ENCODE data around the gene ATAD1.

Gene ATAD1

DNA sequence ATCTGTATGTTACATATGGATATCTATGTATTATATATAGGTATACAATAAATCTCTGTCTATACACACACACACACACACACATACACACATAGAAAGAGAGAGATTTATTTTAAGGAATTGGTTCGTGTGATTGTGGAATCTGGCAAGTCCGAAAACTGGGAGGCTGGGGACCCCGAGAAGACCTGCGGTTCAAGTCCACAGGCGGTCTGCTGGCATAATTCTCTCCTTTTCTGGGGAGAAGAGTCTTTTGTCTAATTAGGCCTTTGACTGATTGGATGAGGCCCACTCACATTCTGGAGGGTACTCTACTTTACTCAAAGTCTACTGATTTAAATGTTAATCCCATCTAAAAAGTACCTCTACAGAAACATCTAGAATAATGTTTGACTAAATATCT lies 93.2 kb downstream of the ATAD1 start:
- TF ChIP-seq, protein P1, sequence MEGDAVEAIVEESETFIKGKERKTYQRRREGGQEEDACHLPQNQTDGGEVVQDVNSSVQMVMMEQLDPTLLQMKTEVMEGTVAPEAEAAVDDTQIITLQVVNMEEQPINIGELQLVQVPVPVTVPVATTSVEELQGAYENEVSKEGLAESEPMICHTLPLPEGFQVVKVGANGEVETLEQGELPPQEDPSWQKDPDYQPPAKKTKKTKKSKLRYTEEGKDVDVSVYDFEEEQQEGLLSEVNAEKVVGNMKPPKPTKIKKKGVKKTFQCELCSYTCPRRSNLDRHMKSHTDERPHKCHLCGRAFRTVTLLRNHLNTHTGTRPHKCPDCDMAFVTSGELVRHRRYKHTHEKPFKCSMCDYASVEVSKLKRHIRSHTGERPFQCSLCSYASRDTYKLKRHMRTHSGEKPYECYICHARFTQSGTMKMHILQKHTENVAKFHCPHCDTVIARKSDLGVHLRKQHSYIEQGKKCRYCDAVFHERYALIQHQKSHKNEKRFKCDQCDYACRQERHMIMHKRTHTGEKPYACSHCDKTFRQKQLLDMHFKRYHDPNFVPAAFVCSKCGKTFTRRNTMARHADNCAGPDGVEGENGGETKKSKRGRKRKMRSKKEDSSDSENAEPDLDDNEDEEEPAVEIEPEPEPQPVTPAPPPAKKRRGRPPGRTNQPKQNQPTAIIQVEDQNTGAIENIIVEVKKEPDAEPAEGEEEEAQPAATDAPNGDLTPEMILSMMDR (conservative IDR thresholded peaks at IDR 0.05; ENCODE audit: low read length) = no peak
- no peak overlapping the region for H3K4me3 ChIP-seq (ENCODE audit: low read length)
- DNase-seq (ENCODE audit: low read depth) = no peak

DNA sequence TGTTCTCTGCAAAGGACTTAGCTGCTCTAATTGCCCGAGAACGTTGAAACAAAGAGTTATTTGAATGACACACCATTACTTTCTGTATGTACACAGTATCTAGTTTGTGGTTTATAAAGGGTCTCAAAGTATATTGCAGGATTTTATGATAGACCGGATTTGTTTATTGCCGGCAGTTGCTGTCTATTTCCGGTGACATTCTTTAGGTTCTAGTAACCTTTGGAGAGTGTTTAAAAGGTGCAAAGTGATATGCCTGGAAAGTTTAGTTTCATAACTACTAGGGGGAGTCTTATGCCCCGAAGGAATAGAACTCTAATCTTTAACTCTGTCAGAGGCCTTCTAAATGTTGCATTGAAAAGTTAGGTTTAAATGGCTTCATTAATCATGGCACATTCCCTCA lies 94.5 kb downstream of the ATAD1 start:
- no peak for DNase-seq (ENCODE audit: low read depth)
- TF ChIP-seq, protein P1 (conservative IDR thresholded peaks at IDR 0.05; ENCODE audit: low read length) = no peak
- no peak overlapping the region for H3K4me3 ChIP-seq (ENCODE audit: low read length)

DNA sequence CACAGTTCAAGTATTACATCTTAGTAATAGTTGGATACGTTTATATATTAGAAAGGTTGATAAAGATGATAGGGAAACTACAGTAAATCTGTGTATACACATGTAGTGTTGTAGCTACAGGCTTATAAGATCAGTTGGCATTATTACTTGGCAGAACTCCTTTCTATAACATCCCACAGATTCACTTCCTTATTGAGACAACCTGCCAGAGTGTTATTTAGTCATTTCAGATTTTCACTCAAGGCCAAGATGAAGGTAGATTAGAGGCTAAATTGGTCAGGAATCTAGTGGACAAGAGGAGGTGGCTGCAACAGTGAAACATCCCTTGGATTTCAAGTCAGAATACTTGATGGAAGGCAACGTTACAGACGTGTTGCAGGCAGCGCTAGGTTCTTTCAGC lies 95.3 kb downstream of the ATAD1 start:
- DNase-seq (ENCODE audit: low read depth) = no peak
- no peak overlapping the region for H3K4me3 ChIP-seq (ENCODE audit: low read length)
- TF ChIP-seq, protein P1 (conservative IDR thresholded peaks at IDR 0.05; ENCODE audit: low read length) = no peak

DNA sequence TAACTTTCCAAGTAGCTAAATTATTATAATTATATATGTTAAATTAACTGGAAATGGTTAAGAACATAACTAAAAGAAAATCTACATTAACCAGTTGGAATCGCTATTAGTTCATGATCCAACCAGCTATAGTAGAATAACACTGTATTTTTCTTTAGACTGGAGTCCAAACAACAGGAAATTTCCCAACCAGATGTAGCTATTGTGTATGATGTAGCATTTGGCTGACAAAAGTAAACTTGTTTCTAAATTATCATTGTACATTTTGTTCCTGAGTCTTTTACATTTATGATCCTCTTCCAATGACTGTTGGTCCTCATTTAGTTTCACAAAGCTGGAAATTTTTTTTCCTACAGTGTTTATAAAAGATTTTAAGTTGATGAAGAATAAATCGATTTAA lies 96.2 kb downstream of the ATAD1 start:
- TF ChIP-seq, protein P1 (conservative IDR thresholded peaks at IDR 0.05; ENCODE audit: low read length) = no peak
- no peak for DNase-seq (ENCODE audit: low read depth)
- H3K4me3 ChIP-seq (ENCODE audit: low read length) = no peak overlapping the region

DNA sequence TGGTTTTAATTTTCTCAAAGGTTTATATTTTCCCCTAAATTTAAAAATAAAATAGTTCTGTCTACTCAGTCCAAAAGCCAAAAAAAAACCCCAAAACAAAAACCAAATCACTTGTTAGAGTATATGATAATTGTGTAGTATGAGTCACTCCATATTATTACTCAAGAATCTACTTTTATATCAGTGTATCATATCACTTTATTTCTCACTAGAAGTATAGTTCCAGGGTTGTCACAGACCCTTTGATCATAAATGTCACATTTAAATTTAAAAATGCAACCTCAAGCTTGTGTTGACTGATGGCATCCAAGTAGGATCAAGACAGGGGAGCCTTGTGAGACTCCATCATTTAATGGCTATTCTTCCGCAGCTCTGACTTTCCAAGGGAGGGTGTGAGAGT lies 97.4 kb downstream of the ATAD1 start:
- no peak for DNase-seq (ENCODE audit: low read depth)
- H3K4me3 ChIP-seq (ENCODE audit: low read length) = no peak overlapping the region
- TF ChIP-seq, protein P1 (conservative IDR thresholded peaks at IDR 0.05; ENCODE audit: low read length) = no peak

DNA sequence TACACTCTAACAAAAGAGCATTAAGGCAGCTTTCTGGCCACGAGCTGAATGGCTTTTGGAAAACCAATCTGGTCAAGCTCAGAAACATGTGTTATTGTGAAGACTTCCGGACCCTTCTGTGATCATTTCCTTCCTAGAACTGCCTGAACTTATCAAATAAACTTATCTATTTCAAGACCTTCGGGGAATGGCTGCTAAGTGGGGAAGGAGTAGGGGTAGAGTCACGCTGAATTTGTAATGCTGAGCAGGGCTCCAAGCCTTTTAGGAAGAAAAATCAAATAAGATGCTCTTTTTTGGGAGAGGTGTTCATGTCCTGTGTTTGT lies 101.7 kb downstream of the ATAD1 start:
- no peak for DNase-seq (ENCODE audit: low read depth)
- H3K4me3 ChIP-seq (ENCODE audit: low read length) = no peak overlapping the region
- TF ChIP-seq, protein P1 (conservative IDR thresholded peaks at IDR 0.05; ENCODE audit: low read length) = no peak

DNA sequence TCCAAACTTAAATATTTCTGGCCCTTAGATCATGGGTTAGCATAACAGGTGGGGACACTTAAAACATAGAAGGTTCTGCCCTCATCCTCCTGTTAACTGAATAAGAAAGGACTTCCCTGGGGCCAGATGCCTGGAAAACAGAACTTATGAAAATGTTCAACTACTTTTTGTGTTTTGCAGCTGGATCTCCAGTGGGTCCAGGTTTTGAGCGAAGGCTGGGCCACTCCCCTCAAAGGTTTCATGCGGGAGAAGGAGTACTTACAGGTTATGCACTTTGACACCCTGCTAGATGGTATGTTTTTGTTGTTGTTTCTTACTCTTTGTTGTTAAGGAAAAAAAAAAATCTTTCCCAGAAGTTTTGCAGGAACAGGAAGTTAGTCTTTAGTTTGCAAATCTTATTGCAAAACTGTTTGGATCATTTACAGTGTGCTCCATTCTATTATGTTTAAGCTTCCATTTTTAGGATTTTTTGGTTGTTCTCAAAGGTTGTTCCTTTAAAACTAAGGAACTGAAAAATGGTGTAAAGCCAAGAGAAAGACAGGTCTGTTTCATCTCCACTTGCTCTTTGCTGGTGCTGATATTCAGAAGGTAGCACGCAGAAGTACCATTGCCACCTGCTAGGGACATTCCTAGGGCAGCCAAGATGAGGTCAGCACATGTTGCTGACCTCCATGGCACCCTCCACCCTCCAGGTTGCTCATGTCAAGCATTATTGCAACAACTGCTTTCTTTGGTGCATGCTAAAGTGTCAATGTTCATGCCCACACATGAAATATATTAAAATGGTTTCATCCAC lies 102.3 kb downstream of the ATAD1 start:
- no peak for DNase-seq (ENCODE audit: low read depth)
- TF ChIP-seq, protein P1 (conservative IDR thresholded peaks at IDR 0.05; ENCODE audit: low read length) = no peak
- no peak overlapping the region for H3K4me3 ChIP-seq (ENCODE audit: low read length)
